HG02885 (cell line): ENCODE measurements around the gene NEK10.

Experiments
- ATAC-seq: cut with Tn5 transposase; IDR thresholded peaks from one replicate; pipeline ENCODE4 v1.9.1; 2021; ENCODE audit warnings: mild to moderate bottlenecking; ENCODE audit not compliant: unreplicated experiment, poor library complexity

Gene NEK10

GRCh38 chr3:27253391-27253790 is 115.8 kb downstream of the NEK10 start:
- no peak for ATAC-seq

- no peak for ATAC-seq
These were observed 116.5 kb downstream of the NEK10 start for GRCh38 chr3:27252646-27253045.

GRCh38 chr3:27244374-27244773 is 124.8 kb downstream of the NEK10 start:
- ATAC-seq = no peak

DNA sequence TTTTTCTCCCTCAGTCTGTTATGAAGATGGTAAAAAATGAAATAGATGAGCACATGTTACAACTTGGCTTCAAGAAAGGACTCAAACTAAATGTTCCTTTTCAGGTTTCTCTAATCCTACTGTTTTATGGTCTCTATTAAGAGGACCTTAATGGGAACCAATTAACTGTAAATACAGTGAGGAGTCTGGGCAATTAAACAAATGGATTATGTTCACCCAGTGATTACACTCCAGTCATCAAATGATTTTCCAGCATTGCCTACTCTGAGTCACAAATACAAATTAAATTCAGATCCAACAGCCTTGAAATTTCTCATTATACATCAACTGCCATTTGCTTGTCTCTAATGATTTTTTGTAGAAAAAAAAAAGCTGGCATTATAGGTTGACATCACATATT is 129.2 kb downstream of the NEK10 start:
- no peak for ATAC-seq

DNA sequence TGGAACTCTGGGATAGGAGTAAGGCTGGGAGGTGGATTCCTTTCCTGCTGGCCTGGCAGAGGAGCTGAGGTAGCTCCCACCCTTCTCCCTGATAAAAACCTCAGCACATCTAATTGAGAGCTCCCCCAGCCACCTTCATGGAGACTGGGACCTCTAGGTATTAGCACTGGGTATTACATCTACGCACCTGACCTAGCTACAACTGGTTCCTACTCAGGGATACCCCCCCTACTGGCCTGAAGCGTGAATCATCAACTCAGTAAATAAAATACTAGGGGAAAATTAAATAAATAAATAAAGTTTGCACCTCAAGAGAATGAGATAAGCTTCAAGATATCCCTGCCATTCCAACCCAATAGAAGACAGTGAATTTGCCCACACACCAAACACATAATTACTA is 140.4 kb downstream of the NEK10 start:
- peak; percentile 80 for ATAC-seq

GRCh38 chr3:27224197-27224596 is 145.0 kb downstream of the NEK10 start:
- no peak for ATAC-seq

- no peak for ATAC-seq
These were observed 147.8 kb downstream of the NEK10 start for GRCh38 chr3:27221264-27221932.

GRCh38 chr3:27220166-27220565 is 149.0 kb downstream of the NEK10 start:
- ATAC-seq = no peak

DNA sequence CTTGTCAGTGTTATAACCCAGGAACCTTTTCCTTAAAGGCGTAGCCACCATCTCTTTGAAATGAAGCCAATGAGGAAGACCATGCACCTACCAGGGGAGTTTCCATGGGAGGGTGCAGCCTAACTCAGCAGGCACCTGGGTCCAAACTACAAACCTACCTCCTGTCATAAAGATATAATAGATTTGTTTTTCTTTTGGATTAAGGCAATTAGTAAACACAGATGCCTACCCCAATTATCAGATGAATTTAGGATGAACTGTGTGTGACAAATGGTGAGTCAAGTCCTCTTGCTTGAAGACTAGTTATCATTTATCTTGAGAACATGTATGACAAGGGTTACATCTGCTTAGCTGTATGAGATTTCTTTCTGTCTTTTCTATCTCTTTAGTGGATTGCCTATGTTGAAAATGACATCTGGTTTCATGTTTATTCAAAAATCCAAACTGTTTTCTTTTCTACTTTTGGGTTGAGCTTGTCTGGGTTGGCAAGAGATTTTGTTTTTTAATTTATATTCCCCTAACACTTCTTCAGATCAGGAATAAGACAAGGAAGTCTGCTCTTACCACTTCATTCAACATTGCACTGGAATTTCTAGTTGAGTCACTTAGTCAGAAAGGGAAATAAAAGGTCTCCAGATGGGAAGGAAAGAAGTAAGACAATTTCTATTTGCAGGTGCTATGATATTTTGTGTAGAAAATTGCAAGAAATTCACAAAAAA is 149.9 kb downstream of the NEK10 start:
- ATAC-seq = no peak

DNA sequence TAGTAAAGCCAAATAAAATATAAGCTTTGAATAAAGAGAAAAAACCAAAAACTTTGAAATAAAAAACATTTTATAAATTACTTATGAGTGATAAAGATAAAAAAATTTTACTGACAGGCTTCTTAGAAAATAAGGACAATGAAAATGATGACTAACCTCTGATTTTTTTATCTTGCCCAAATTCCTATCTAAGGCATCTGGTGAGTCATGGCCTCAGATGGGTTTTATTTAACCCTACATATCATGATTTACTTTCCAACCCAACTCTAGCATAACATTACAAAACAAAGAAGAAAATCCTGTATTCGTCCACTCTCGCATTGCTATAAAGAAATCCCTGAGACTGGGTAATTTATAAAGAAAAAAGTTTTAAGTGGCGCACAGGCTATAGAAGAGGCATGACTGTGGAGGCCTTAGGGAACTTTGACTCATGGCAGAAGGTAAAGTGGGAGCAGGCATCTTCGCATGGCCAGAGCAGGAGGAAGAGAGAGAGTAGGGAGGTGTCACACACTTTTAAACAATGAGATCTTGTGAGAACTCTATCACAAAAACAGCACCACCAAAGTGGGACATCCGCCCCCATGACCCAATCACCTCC is 152.1 kb downstream of the NEK10 start:
- no peak for ATAC-seq

- ATAC-seq = no peak
These were observed 152.8 kb downstream of the NEK10 start for GRCh38 chr3:27216295-27216855.

DNA sequence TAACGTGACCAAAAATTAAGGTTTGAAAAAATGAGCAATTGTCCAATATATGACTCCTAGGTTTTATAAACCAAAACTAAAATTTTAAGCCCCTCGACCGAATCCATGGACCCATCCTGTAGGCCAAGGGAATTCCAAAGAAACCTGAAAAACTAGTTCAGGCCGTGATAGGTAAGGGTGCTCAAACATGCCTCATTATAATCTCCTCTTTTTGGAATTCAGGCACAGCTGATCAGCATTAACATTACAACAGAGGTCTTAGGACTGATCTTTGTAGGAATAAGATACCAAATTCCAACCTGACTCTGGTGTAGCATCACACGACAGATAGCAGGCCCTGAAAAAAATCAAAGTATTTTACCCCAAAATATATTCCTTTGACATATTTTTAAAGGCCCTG is 155.7 kb downstream of the NEK10 start:
- no peak for ATAC-seq

DNA sequence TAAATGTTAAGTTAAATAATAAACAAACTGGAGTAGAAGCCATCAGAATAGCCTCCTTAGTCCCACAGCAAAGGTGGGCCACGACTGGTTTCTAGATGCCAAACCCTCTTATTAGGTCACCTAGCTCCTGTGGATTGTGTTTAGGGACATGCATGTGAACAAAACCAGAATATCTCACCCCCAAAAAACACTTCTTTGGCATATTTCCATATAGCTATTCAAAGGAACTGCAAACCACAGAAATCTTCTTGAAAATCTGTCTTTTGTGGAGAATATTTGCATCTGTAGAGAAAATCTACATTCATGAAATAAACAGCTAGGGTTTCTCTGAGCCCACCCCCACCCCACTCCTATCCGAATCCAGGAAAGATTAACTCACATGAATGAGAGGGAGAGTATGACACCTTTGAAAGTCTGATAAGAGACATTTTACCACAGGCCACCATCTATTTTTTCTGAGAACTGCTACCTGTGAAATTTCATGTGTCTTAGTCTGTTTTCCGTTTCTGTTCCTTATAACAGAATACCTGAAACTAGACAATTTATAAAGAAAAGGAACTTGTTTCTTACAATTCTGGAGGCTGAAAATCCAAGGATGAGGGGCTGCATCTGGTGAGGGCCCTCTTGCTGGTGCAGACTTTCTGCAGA is 159.4 kb downstream of the NEK10 start:
- ATAC-seq = peak; percentile 66

DNA sequence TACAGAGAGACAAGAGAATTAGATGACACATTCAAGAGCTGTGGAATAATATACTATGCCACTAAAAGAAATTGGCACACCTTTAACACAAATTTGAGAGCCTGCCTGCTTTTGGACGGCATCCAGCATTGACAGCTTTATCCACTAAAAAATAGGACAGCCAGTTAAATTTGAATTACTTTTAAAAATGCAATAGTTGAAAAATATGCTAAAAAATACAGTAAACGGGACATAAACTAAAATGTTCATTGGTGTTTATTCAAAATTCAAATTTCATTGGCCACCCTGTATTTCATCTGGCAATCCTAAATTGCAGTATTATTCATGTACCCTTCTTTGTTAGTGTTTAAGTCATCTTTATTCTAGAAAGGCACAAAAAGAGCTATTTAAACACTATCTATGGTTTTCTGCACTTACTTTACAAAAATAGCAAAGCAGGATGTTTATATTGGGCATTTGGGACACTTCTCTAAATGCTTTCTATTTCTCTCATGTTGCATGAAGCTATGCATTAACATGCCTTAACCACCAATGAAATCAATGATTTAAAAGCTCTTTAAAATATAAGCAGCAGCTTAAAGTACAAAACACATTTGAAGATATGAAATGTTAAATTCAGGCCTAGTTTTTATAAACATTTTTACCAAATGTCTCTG is 160.1 kb downstream of the NEK10 start:
- no peak for ATAC-seq

DNA sequence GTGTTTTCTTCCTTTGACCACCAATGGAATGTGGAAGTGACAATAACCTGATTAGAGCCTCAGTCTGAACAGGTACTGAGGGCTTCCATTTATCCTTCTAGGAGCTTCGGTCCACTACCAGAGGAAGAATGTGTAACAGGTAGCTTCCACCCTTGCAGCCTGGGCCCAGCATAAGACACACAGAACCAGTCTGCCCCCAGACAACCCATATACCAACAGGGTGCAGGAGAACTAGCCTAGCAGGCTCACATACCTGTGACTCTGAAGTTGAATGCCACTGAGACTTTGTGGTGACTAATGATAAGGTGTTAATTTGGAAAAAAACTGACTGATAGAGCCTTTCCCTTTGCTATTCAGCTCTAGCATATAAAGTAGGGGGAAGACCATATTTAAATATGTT is 166.2 kb downstream of the NEK10 start:
- ATAC-seq = no peak

GRCh38 chr3:27201492-27201891 is 167.7 kb downstream of the NEK10 start:
- ATAC-seq = no peak

DNA sequence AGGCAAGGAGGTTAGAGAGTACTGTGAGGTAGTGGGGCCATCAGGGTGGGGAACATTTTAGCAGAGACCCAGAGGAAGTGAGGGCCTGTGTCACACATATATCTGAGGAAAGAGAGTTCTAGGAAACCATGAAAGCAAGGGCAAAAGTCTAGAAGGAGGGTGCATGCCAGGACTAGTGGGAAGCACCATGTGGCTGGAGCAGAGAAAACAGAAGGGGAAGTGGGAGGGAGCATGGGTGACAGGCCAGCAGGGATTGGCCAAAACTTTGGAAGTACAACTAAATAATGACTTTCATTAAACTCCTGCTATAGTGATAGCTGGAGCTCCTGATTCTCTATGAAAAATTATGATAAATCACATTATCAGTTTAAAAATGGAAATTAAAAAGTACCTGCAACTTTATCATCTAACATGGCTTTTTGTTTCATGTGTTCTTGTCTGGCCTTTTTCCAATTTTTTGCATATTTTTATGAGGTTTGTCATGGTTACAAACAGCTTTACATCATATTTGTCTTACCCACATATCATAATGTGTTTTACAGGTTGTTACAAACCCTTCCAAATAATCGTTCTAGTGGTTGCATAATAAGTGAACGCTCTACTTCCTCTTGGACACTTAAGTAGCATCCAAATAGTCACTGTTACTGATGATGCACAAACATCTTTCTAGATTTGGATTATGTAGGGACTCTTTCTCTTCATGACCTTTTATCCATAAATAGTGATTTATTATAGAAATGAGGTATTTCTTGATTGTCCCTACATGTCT is 168.3 kb downstream of the NEK10 start:
- no peak for ATAC-seq

- no peak for ATAC-seq
These were observed 174.2 kb downstream of the NEK10 start for GRCh38 chr3:27194861-27195483.

- ATAC-seq = no peak
These were observed 176.1 kb downstream of the NEK10 start for GRCh38 chr3:27193056-27193455.
